ENCODE data around the gene LRMDA.
"Not testable (repeated sequence)": the region's sequence is repeated elsewhere in the genome, so short reads cannot be mapped to it uniquely, and the experiment has no call there.

LRMDA gene

DNA sequence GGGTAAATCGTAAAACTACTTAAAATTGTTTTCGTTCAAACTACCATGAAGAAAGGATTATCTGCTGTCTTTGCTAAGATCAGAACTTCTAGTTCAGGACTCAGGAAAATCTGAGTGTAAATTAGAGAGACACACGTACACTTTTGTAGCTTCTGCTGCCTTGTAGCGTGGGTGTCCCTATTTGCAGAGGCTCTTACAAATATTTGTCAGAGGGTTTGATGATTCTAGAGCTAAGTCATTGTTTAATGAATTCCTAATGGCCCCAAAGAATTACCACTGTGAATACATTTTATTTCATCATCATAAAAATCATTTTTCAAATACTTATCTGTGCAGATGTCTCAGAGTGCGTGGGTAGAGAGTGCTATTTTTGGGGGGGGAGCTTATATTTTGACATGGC, 314.9 kb downstream of the LRMDA start:
- no peak for DNase-seq (ENCODE audit: low read depth)

GRCh38 chr10:75750093-75750875, 318.9 kb downstream of the LRMDA start:
- not testable (repeated sequence) for DNase-seq (ENCODE audit: low read depth)

GRCh38 chr10:75751232-75751631, 319.8 kb downstream of the LRMDA start:
- DNase-seq (ENCODE audit: low read depth), result no peak

DNA sequence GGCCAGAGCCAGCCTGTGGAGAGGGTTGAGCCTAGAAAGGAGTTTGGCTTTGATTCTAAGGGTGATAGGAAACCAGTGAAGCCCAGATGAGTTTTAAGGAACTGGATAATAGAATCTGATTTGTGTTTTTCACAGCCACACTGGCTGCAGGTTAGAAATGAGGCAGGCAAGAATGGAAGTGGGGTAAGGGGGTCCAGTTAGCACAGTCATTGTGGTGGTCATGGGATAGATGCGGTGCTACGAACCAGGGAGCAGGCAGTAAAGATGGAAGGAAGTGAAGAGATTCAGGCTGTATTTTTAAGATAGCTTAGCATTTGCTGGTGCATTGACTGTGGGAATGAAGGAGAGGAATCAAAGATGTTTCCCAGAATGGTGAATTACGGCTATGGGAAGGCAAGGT, 322.2 kb downstream of the LRMDA start:
- no peak for DNase-seq (ENCODE audit: low read depth)

DNA sequence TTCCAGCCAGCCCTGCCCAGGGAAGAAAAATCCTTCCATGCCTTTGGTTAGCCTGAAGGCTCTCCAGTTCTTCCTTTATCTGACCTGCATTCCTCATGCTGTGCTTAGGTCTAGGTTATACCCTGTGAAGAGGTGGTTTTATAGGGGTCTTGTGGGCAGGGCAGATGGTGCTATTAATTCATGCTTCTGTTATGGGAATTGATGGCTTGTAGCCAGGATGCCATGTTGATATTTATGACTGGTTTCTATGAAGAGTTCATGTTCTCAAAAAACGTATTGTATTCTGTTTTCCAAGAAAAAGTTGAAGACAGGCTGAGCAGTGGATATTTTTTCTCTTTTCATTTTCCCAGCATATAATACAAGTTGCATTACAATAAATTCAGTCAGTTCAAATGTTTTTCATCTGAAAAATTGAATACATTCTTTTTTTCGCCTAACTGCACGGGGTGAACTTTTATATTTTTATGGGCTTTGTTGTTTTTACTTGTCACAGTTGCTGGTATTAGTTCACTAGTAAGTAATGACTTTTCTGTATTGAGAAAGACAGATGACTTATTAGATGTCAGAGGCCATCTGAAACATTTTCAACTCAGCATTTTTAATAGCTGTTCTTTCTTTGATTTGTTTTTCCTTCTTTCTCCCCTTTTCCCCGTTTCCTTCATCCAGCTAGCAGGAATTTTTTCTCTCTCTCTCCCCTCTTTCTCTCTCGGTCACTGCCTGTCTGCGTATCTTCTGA, 322.8 kb downstream of the LRMDA start:
- DNase-seq (ENCODE audit: low read depth), result no peak

DNA sequence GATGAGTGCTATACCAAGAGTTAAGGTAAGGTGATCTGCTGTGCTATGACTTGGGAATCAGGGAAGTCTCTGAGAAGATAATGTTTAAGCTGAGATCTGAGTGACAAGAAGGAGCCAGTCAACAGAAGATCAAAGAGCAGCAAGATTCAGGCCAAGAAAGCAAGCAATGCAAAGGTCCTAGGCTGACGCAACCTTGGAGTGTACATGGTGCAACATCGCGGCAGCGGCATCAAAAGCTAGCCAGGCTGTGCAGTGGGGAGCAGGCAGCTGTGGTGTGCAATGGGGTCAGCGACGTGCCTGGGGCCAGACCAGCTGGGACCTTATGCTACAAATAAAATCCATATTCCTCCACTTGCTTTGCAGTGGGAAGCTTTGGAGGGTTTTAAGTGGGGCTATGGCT, 324.1 kb downstream of the LRMDA start:
- DNase-seq (ENCODE audit: low read depth), result no peak

- no peak for DNase-seq (ENCODE audit: low read depth)
These were observed 329.9 kb downstream of the LRMDA start for GRCh38 chr10:75761289-75761688.

GRCh38 chr10:75762431-75762802, 331.0 kb downstream of the LRMDA start:
- DNase-seq (ENCODE audit: low read depth), result no peak

DNA sequence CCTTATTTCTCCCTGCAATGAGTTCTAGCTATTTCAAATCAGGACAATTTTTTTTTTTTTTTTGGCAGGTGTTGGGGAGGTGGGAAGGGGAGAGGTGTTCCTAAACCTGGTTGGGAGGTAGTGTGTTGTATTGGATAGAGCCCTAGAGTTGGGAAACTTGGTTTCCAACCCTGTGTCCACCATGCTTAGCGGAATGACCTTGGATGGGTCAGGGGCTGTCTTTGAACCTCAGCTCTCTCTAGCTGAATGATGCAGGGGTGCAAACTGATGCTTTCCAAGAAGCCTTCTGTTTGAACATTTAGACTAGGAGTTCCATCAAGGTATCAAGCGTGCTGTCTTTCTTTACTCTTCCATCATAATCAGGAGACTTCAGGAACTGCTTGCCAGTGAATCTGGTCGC, 332.2 kb downstream of the LRMDA start:
- no peak for DNase-seq (ENCODE audit: low read depth)

DNA sequence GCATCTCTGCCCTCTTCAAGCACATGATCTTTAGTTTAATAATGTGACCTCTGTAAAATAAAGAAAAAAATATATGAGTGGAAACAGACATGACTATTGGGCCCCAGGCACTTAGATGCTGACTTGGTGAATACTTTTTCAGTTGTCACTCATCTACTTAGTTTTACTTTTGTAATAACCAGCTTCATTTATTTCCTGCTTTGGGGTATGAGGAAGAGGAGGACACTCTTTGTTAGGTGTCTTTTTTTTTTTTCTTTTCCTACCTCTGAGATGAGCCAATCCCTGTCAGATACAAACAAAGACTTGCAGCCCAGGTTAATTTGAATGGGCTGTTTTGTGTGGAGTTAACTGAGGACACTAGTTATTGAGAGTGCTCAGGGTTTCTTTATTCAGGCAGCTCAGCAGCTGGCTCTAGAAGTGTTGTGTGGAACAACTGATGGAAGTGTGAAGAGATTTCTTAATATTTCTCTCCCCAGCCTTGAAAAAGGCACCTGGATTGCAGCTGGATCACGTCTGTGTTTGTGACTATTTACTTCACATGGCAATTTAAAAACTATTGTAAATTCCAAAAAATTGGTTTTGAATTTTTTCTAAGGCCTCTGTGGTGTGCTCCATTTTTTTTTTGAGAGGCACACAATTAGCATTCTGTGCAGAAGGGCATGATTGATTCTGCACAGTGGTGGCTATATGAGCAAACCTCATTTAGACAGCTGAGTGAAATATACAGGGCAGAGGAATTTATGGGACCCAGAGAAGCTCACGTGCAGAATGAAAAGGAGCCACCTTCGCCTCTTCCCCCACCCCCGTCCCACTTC, 333.8 kb downstream of the LRMDA start:
- no peak for DNase-seq (ENCODE audit: low read depth)

GRCh38 chr10:75765789-75766096, 334.3 kb downstream of the LRMDA start:
- DNase-seq (ENCODE audit: low read depth), result no peak

DNA sequence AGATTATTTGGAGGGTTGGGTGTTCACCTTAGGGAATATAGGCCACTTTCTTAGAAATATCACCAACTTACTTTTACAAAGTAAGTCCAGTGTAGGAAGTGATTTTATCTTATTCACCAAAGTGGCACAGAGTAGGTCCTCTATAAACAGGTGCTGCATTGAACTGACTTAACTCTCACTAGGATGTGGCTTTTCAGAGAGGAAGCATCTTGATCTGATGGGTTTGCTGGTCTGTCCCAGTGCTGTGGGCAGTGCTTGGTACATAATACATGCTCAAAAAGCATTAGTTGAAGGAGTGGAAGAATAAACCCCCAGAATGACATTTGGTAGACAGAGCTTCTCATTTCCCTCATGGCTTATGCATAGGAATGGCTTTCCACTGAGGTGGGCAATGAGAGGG, 334.7 kb downstream of the LRMDA start:
- no peak for DNase-seq (ENCODE audit: low read depth)

GRCh38 chr10:75766752-75767151, 335.3 kb downstream of the LRMDA start:
- not testable (repeated sequence) for DNase-seq (ENCODE audit: low read depth)

DNA sequence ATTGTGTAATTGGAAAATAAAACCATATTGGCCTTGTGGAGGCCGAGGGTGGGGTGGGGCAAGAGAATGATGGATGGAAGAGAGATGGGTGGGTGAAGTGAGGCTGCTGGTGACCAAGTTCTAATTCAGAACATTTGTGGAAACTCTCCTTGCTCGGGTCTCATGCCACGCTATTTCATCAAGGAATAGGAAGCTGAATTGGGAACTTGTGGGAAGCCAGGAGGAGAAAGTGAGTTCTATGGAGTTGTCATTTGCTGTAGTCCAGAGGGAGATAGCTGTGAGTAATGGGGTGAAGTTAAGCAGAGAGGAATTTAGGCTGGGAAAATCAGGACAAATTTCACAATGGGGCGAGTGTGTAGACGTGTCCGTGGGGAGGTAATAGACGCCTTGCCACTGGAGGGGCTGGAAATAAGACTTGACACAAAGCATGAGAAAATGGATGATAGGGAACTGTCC, 339.2 kb downstream of the LRMDA start:
- DNase-seq (ENCODE audit: low read depth), result no peak

GRCh38 chr10:75771606-75772005, 340.2 kb downstream of the LRMDA start:
- no peak for DNase-seq (ENCODE audit: low read depth)

DNA sequence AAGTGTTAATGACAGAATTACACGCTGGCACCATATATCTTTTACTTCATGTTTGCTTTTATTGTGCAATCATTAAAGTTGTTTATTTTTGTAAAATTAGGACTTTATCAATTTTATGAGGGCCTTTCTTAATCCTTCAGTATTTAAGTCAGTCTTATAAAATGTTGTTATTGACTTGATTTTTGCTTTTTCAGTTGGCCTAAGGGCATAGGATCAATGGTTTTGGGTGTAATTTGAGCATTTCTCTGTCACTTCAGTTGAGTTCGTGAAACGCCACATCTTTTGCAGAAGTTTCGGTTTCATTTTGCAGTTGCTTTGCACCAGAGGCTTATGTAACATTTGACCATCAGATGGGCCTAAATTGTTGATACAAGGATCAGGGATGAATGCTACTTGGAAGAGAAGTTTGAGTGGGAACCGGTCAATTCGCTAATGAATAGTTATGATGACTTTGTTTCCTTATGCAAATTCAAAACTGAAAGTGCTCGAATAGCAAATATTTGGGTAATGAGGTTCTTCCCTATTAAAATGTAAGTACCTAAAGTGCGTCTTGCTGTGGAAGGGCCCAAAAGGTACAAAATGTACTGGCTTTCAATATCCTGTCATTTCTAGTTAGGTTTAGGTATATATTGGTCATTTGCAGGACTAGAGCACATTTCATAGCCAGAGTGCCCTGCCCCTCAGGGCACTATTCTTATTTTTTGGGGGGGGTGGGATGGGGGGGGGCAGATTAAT, 340.9 kb downstream of the LRMDA start:
- DNase-seq (ENCODE audit: low read depth), result no peak

- DNase-seq (ENCODE audit: low read depth), result no peak
These were observed 341.9 kb downstream of the LRMDA start for GRCh38 chr10:75773231-75773780.

GRCh38 chr10:75773813-75774782, 342.7 kb downstream of the LRMDA start:
- no peak for DNase-seq (ENCODE audit: low read depth)

DNA sequence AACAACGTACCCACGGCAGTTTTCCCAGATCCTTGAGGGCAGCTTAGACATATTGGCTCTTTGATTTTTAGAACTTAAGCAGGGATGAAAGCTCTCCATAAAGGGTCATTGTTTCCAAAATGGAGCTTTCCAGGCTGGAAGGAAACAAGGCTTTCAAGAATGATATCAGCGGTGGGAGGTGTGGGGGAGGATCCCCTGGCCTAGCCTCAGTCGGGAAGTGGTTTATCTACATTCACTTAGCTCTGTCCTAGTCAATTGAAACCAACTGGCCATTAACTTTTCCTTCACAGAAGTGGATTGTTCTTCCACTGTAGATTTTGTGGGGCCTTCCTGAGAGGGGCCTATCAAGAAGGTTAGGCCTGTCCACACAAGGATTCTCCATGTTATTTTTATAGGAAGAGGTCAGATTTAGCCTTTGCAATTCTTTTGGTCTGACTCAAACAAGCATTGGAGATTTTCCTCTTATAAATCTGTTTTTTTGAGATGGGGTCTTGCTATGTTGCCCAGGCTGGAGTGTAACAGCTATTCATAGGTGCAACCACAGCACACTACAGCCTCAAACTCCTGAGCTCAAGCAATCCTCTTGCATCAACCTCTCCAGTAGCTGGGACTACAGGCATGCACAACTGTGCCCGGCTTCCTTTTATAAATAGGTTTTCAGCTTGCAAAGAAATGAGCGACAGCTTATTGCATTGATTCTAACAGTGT, 343.5 kb downstream of the LRMDA start:
- DNase-seq (ENCODE audit: low read depth), result no peak

Data from stimulated activated CD8-positive, alpha-beta memory T cell treated with anti-CD3 and anti-CD28 coated beads, Interleukin-15, amount 100 ng/mL, for 1 hour (primary cell).